ENCODE data around the gene ZNF398. TPM values are rescaled to one million over a fixed set of nuclear protein-coding genes. Genes with fewer than 3 reads are reported as not detected.
A peak's percentile ranks its signal among the peaks of the same experiment; 100 is the strongest.

Gene ZNF398
- total RNA-seq, 1 experiment from 2014 or later: 8.8 TPM

DNA sequence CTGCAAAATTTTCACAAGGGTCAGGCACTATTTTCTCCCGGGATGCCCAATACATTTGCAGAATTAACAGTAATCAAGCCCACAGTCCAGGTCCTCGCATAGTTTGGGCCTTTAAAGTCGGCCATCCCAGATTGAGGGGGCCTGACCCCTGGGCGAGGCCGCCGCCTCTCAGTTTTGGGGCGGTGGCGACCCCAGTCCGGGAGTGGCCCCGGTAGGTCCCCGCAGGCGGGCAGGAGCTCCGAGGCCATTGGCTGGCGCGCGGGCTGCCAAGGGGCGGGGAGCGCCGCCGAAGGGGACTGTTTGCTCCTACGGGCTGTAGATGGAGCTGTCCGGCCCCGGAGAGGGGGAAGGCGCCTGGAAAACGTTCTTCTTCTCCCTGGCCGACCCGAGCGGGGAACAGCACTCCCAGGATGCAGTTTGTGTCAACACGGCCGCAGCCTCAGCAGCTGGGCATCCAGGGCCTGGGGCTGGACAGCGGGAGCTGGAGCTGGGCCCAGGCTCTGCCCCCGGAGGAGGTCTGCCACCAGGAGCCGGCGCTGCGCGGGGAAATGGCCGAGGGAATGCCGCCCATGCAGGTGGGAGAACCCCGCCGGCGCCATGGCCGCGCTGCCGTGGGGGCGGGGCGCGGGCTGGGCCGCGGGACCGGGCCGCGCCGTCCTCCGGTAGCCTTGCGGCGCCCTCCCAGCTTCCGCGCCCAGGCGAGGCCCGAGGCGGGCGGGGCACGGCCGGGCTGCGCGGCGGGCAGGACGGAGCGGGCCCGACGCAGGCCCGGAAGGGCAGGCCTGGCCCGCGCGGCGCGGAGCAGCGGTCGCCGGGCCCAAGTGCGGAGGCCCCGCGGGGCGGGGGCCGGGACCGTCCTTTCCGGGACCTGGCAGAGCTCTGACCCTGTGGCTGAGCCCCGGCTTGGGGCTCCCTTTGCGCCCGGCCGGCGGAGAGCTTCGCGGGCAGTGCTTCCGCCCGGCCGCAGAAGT lies 48.2 kb downstream of the ZNF398 start, which contains the start of gene ZNF282:
ZNF282 (plus strand) TSS at position 367 of the 971 bp plus-strand sequence; CDS start at position 411, 44 bp downstream.
- peak; percentile 91 for DNase-seq (ENCODE audit: low spot score)
- in situ Hi-C loops (cut with HindIII; ENCODE audit: low sequenced_read_pairs): no loop called here

GRCh38 chr7:149196151-149196704 lies 49.0 kb downstream of the ZNF398 start:
- in situ Hi-C loops (cut with HindIII; ENCODE audit: low sequenced_read_pairs): no loop called here

GRCh38 chr7:149196705-149197171 lies 49.5 kb downstream of the ZNF398 start:
- in situ Hi-C loops (cut with HindIII; ENCODE audit: low sequenced_read_pairs): no loop called here
- DNase-seq (ENCODE audit: low spot score): no peak

More at GRCh38 chr7:149196151-149196704, 49.0 kb downstream of the ZNF398 start:
- DNase-seq (ENCODE audit: low spot score): no peak

- in situ Hi-C loops (cut with HindIII; ENCODE audit: low sequenced_read_pairs): no loop called here
- DNase-seq (ENCODE audit: low spot score): no peak
Observed at GRCh38 chr7:149197675-149198074, 50.4 kb downstream of the ZNF398 start.

- in situ Hi-C loops (cut with HindIII; ENCODE audit: low sequenced_read_pairs): no loop called here
- DNase-seq (ENCODE audit: low spot score): no peak
Observed at GRCh38 chr7:149198161-149198816, 51.0 kb downstream of the ZNF398 start.

- in situ Hi-C loops (cut with HindIII; ENCODE audit: low sequenced_read_pairs): no loop called here
- DNase-seq (ENCODE audit: low spot score): no peak
Observed at GRCh38 chr7:149199234-149199995, 52.2 kb downstream of the ZNF398 start.

DNA sequence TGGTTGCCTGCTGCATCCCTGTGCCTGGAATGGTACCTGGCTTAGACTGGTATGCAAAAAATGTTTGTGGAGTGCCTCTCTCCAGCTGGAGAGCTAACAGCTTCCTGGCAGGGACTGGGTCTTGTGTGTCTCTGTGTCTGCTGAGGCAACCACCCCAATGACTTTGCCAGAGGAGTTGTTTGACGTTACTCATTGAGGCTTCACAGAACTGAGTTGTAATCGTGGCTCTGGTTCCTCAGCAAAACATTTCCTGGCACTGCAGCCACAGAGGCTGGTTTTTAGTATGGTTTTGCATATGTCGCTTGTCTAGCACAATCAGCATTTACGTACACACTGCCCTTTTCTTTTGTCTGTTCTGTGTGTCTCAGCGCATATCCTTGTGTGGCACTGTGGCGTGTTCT lies 55.6 kb downstream of the ZNF398 start:
- no peak for DNase-seq (ENCODE audit: low spot score)
- in situ Hi-C loops (cut with HindIII; ENCODE audit: low sequenced_read_pairs): no loop called here

GRCh38 chr7:149205690-149206381 lies 58.6 kb downstream of the ZNF398 start:
- in situ Hi-C loops (cut with HindIII; ENCODE audit: low sequenced_read_pairs): no loop called here
- DNase-seq (ENCODE audit: low spot score): no peak

GRCh38 chr7:149207324-149208035 lies 60.2 kb downstream of the ZNF398 start:
- in situ Hi-C loops (cut with HindIII; ENCODE audit: low sequenced_read_pairs): no loop called here
- no peak for DNase-seq (ENCODE audit: low spot score)

DNA sequence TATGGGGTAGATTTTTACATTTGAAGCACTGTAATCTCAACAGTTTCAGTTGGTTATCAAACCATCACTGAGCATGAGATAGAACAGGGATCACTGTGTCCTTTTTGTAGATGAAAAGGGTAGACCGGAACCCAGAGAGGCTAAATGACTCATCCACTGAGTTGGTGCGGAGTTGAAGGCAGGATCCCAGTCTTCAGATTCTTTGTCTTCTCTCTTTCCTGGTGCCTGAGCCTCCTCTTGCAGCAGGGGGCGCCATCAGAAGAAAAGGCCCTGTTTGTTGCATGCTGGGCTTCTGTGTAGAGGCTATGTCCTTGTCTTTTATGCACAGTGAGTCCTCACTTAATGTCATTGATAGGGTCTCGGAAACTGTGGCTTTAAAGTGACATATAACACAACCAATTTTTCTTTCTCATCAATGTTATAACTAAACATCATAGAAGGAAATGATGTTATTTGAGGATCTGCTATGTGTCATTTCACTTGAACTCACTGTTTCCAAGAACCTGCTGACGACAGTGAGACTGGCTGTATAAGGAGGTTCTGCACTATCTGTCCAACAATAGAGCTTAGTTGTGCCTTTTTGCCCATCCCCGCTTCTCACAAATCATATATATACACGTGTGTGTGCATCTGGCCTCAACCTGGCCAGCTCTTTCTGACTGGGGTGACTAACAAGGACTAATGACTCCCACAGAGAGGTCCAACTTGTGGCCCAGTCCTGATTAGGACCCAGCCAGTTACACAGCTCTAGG lies 62.4 kb downstream of the ZNF398 start:
- DNase-seq (ENCODE audit: low spot score): peak; percentile 23
- in situ Hi-C loops (cut with HindIII; ENCODE audit: low sequenced_read_pairs): no loop called here

DNA sequence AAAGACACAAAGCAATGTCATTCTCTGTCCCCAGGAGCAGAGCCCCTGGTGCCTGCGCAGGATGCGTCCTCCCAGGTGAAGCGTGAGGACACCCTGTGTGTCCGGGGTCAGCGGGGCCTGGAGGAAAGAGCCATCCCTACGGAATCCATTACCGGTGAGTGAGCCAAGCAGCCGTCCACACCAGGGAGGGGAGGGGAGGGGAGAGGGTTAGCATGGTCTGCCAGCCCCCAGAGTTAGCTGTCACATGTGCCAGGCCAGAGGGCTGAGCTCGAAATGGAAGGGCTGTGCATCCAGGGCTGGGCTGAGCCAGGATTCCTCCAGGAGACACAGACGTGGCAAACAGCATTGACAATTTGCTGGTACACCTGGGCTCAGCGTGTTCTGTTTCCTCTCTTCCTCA lies 63.3 kb downstream of the ZNF398 start:
- in situ Hi-C loops (cut with HindIII; ENCODE audit: low sequenced_read_pairs): no loop called here
- no peak for DNase-seq (ENCODE audit: low spot score)

DNA sequence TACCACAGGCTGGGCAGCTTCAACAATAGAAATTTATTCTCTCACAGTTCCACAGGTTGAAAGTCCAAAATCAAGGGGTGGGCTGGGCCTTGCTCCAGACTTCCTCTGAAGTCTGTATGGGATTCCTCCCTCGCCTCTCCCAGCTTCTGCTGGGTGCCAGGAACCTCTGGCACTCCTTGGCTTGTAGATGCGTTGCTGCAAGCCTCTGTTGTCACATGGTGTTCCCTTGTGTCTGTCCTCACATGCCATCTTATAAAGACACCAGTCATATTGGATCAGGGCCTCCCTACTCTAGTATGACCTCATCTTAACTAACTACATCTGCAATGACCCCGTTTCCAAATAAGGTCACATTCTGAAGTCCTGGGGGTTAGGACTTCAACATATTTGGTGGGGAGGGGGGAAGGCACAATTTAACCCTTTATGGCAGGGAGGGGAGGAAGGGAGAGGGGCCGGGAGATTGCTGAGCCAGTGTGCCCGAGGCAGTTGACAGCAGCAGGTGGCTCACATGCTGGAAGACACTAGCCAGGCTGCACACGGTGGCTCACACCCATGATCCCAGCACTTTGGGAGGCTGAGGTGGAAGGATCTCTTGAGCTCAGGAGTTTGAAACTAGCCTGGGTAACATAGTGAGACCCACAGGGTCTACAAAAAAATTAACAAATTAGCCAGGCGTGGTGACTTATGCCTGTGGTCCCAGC lies 66.9 kb downstream of the ZNF398 start:
- DNase-seq (ENCODE audit: low spot score): no peak
- in situ Hi-C loops (cut with HindIII; ENCODE audit: low sequenced_read_pairs): no loop called here

DNA sequence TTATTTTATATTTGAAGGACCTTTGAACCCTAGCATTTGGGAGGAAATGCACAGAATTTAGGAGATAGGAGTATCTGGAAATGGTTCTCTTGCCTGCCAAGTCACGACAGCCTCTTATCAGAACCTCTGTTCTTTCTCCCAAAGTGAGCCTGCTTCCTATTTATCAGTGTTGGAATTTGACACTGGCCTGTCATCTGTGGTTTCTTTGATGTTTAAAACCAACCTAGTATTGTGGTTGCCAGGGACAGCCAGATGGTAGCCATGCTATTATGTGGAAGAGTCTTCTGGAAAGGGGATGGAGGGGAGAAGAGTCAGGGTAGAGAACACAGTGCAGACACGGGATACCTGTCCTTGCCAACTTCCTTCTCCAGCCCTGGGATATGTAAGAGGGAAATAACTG lies 69.1 kb downstream of the ZNF398 start:
- no peak for DNase-seq (ENCODE audit: low spot score)
- in situ Hi-C loops (cut with HindIII; ENCODE audit: low sequenced_read_pairs): no loop called here

DNA sequence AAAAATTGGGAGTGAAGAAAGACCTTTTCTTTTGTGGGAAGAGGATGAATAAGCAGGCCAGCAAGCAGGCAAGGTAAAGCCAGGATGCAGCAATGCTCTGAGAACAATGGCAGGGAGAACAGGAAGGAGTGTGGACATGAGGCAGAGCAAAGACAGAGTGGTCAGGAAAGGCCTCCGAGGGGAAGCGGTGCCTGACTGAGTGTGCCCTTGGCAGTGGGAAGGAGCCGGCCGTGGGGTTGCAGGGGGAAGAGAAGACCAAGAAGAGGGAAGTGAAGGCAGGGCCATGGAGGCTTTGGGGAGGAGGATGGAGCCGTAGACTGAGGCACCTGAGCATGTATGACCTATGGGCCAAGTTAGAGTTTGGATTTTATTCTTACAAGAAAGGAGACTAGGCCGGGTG lies 70.3 kb downstream of the ZNF398 start:
- no peak for DNase-seq (ENCODE audit: low spot score)
- in situ Hi-C loops (cut with HindIII; ENCODE audit: low sequenced_read_pairs): no loop called here

DNA sequence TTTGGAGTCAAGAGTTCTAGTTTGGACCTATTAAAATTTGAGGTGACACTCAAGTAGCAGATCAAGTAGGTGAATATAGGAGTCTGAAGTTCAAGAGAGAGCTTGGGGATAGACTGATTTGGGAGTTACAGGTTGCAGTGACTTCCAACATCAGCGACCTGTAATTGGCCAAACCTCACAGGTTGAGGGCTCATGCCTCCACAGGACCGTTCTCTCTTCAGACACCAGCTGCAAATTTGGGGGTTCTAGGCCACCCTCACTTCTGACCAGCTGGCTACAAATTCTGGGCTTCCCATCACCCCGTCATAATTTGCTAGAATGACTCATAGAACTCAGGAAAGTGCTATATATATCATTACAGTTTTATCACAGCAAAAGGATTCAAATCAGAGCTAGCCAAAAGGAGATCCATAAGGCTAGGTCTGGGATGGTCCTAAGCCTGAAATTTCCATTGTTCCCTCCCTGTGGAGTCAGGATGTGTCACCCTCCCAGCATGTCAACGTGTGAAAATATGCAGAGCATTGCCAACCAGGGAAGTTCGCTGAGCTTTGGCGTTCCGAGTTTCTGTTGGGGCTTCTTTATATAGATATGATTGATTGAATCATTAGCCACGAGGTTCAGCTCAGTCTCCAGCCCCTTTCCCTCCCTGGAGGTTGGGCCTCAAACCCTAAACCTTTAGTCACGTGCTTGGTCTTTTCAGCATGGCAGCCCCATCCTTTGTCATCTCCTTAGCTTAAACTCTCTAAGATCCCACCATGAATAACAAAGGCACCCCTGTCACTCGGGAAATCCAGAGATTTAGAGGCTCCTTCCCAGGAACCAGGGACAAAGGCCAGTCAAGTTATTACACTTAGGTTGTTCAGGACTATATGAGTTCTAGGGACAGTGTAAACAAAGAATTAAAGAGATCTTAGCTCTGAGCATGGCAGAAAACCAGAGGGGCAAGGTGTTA lies 71.5 kb downstream of the ZNF398 start:
- DNase-seq (ENCODE audit: low spot score): no peak
- in situ Hi-C loops (cut with HindIII; ENCODE audit: low sequenced_read_pairs): no loop called here

DNA sequence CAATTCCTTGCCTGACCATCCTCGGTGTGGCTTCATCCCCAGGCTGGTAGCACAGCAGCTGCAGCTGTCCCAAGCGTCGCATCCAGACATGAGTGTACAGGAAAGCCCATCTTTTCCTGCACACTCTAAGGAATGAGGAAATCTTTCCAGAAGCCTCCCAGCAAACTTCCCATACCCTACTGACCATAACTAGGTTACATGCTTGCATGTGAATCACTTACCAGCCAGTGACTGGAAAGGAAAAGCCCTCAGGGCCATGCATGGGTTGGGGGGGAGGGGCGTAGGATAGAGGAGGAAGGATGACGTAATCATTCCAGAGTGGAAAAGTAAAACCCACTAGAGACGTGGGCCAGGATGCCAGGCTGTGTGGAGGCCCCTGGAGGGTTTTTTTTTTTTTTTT lies 73.3 kb downstream of the ZNF398 start:
- DNase-seq (ENCODE audit: low spot score): no peak
- in situ Hi-C loops (cut with HindIII; ENCODE audit: low sequenced_read_pairs): no loop called here
